Hypothalamus (tissue), 51 donors: ENCODE data around the gene PLA2G5.

Source experiments
- DNase-seq, 51 donors: peaks; one replicate each; lab custom pipeline; 2025; lab: John Stamatoyannopoulos, UW

Gene PLA2G5

DNA sequence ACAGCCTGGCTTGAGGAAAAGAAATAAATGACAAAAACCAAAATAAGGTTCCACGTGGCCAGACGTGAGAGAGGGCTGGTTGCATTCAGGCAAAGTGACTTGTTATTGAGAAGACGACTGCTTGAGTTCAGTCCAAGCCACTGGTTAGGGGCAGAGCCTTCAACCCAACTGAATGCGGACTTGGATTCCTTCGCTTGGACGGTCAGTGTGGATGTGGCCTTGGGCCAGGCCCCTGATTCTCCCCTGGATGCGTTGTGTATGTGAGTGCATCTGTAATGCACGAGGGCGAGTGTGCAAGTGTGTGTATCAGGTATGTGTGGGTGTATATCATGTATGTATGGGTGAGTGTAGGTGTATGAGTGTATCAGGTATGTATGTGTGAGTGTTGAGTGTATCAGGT, 71.0 kb downstream of the PLA2G5 start:
- DNase-seq, result no peak

DNA sequence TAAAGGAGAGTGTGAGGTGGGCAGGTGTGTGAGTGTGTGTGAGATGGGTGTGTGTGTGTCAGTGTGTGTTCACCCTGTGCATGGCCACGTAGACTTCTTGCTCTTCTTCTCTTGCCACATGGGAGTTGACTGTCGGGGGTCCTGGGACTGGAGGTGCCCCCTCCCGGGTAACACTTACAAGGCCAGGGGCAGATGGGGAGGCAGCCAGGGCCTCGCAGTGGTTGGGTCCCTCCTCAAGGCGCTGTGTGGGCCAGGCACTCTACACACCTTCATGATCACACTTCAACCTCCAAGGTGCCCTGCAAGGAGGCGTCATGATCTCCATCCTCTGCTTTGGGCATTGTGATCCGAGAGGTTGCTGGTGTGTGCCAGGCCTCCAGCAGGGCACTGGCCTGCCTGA, 71.5 kb downstream of the PLA2G5 start:
- DNase-seq, result no peak
